IPS DF 4.7 (cell line): ENCODE data around the gene APOD.

Experiments used
- DNase-seq: peaks from one replicate; pipeline ENCODE4 v3.0.0-alpha.2; 2013; ENCODE audit warnings: low spot score; ENCODE audit errors: extremely low read depth

Gene APOD

GRCh38 chr3:195531683-195532082 is 52.1 kb downstream of the APOD start:
- DNase-seq, result no peak

- DNase-seq, result no peak
These were observed 57.2 kb downstream of the APOD start for GRCh38 chr3:195526492-195526891.

GRCh38 chr3:195524171-195524896 is 59.4 kb downstream of the APOD start:
- no peak for DNase-seq

GRCh38 chr3:195522254-195523023 is 61.3 kb downstream of the APOD start:
- no peak for DNase-seq
